Transverse colon (tissue), 4 donors: ENCODE measurements around the gene ASPG. TPM values are rescaled to one million over a fixed set of nuclear protein-coding genes. Genes with fewer than 3 reads are reported as not detected.
A peak's percentile ranks its signal among the peaks of the same experiment; 100 is the strongest.

ENCODE experiments used
- DNase-seq: peaks from one replicate; pipeline ENCODE4 v3.0.0-alpha.2; 2019
- H3K27ac ChIP-seq, 4 donors: fragments of 200-600 bp; sonication (generic); 2 replicates each; pipeline ENCODE4 v1.5.1; 2016 to 2018; ENCODE audit warnings: inconsistent platforms in 4 of 4
- H3K27me3 ChIP-seq: fragments of 200-600 bp; sonication (generic); 2 replicates; pipeline ENCODE4 v1.5.1; 2017; ENCODE audit warnings: inconsistent platforms
- H3K36me3 ChIP-seq, 4 donors: fragments of 200-600 bp; sonication (generic); 2 replicates each; pipeline ENCODE4 v1.5.1; 2017 to 2019; ENCODE audit warnings: inconsistent platforms in 4 of 4
- H3K4me1 ChIP-seq, 4 donors: fragments of 200-600 bp; sonication (generic); 2 replicates each; pipeline ENCODE4 v1.5.1; 2017 to 2020; ENCODE audit warnings: inconsistent platforms in 4 of 4
- H3K4me3 ChIP-seq, 4 donors: fragments of 200-600 bp; sonication (generic); 1 replicate in 1 of 4; 2 replicates in 3 of 4; pipeline versions ENCODE4 v1.5.1 to v1.6.1; 2017 to 2019; ENCODE audit warnings: inconsistent platforms in 4 of 4
- H3K9me3 ChIP-seq, 2 donors: fragments of 200-600 bp; sonication (generic); 2 replicates each; pipeline ENCODE4 v1.5.1; 2017 to 2019; ENCODE audit warnings: inconsistent platforms in 2 of 2
- CTCF ChIP-seq, 5 experiments: fragments of 200-600 bp in 3 of 5; fragments of 450-650 bp in 2 of 5; sonication (generic) in 3 of 5; IDR thresholded peaks; 1 replicate in 2 of 5; 2 replicates in 3 of 5; pipeline ENCODE4 v1.5.1; 2016 to 2017; ENCODE audit warnings: antibody characterized with exemption in 5 of 5, inconsistent platforms in 3 of 5, mild to moderate bottlenecking in 2 of 5, moderate library complexity in 1 of 5
- EP300 ChIP-seq: sonication (generic); formaldehyde crosslinking; IDR thresholded peaks from one replicate; pipeline ENCODE4 v1.6.1; 2017; ENCODE audit warnings: antibody characterized with exemption, low read depth
- POLR2A ChIP-seq: fragments of 450-650 bp; IDR thresholded peaks from one replicate; pipeline ENCODE4 v1.6.1; 2016; ENCODE audit warnings: antibody characterized with exemption, mild to moderate bottlenecking, moderate library complexity
- POLR2AphosphoS5 ChIP-seq, 3 donors: sonication (generic); formaldehyde crosslinking; IDR thresholded peaks; one replicate each; pipeline ENCODE4 v1.6.1; 2016; ENCODE audit warnings: antibody characterized with exemption in 3 of 3
- WGBS, 2 donors: methylation state at CpG; one replicate each; pipeline ENCODE4 v1.1.5; 2018; ENCODE audit warnings: low coverage in 1 of 2; 5-methylcytosine and 5-hydroxymethylcytosine counted together
- in situ Hi-C, 4 donors: fragments of 200-750 bp; cut with MboI; loops; one replicate each; pipeline versions ENCODE4 v1.15.0 to v1.15.1; 2017; ENCODE audit warnings: low sequenced_read_pairs in 3 of 4, low pct_ligation_motif_present in 1 of 4, low pct_unique_long_range_greater_than_20kb in 1 of 4
- intact Hi-C: fragments of 100-400 bp; cut with DNase I; formaldehyde crosslinking; loops from one replicate; pipeline ENCODE4 v1.15.1; 2023; ENCODE audit warnings: low total_unique reads
- total RNA-seq, 4 donors: library from RNA; depleted of rRNA; stranded (reverse); fragments of >200 nt; gene quantifications; one replicate each; pipeline ENCODE4 v1.1.0, GENCODE V29; 2016

The ASPG gene
- total RNA-seq, 4 donors from 2014 or later: 4.4 to 20.3 (median 8.7) TPM

- peaks cover 14 to 23% (median 16%) of the 10 kb centered on the region in 4 donors for H3K4me1 ChIP-seq
- intact Hi-C loops: no loop called here
- no peak overlapping the region for H3K4me3 ChIP-seq
- WGBS, 2 donors: 83% methylated on average over 22 of the region's 31 CpGs; no CpG with 5 or more reads in 1 of the 2 donors
- peak; percentile 8 for DNase-seq
- no peaks in the 10 kb centered on the region for H3K36me3 ChIP-seq
- H3K9me3 ChIP-seq: no peaks in the 10 kb centered on the region
- TF ChIP-seq POLR2AphosphoS5 (IDR thresholded peaks at IDR 0.05) (no peak), EP300 (no peak), POLR2A (no peak), CTCF (IDR thresholded peaks at IDR 0.05) (no peak)
- no peak overlapping the region for H3K27ac ChIP-seq
- in situ Hi-C loops: no loop called here
- peaks cover 6% of the 10 kb centered on the region for H3K27me3 ChIP-seq
Measured at GRCh38 chr14:104095426-104096310, 10.2 kb downstream of the ASPG start.

GRCh38 chr14:104096318-104096717, 10.8 kb downstream of the ASPG start:
- Histone ChIP-seq H3K27me3 (peaks cover 6% of the 10 kb centered on the region), H3K4me3 (no peak overlapping the region), H3K9me3 (no peaks in the 10 kb centered on the region), H3K36me3 (no peaks in the 10 kb centered on the region), H3K27ac (no peak overlapping the region), H3K4me1 (peaks cover 15 to 29% (median 22%) of the 10 kb centered on the region in 4 donors)
- 90 to 100% methylated on average over 1 to 12 of the region's 14 CpGs for WGBS, 2 donors
- DNase-seq: no peak
- intact Hi-C loops: no loop called here
- in situ Hi-C loops: no loop called here
- TF ChIP-seq POLR2AphosphoS5 (IDR thresholded peaks at IDR 0.05) (no peak), EP300 (no peak), CTCF (IDR thresholded peaks at IDR 0.05) (no peak), POLR2A (no peak)

- in situ Hi-C loops (no loop called here), intact Hi-C loops (no loop called here)
- Histone ChIP-seq H3K27ac (no peak overlapping the region), H3K9me3 (no peaks in the 10 kb centered on the region), H3K27me3 (peaks cover 6% of the 10 kb centered on the region), H3K4me3 (no peak overlapping the region), H3K4me1 (peaks cover 15 to 34% (median 27%) of the 10 kb centered on the region in 4 donors), H3K36me3 (no peaks in the 10 kb centered on the region)
- WGBS, 2 donors: 72 to 100% methylated on average over 1 to 25 of the region's 25 CpGs
- TF ChIP-seq POLR2AphosphoS5 (IDR thresholded peaks at IDR 0.05) (no peak), CTCF (IDR thresholded peaks at IDR 0.05) (peak in 1 of 5 experiments; percentile 7)
- peak; percentile 12 for DNase-seq
Measured at GRCh38 chr14:104096751-104097700, 11.5 kb downstream of the ASPG start.
